ENCODE measurements around the gene PACRG. TPM values are rescaled to one million over a fixed set of nuclear protein-coding genes. Genes with fewer than 3 reads are reported as not detected.

PACRG gene
- polyA plus RNA-seq, 1 donor from 2014 or later: 16.6 TPM

- Histone ChIP-seq H3K27ac (ENCODE audit: low read length) (no peak overlapping the region), H2AFZ (ENCODE audit: low read depth, low read length) (no peak overlapping the region), H3K36me3 (ENCODE audit: insufficient read depth, low read length) (no peaks in the 10 kb centered on the region), H3K9me2 (ENCODE audit: insufficient read depth, low read length) (no peaks in the 10 kb centered on the region), H3K4me2 (ENCODE audit: low read length) (no peak overlapping the region), H3F3A (ENCODE audit: insufficient read depth, low read length, poor library complexity, severe bottlenecking) (no peaks in the 10 kb centered on the region), H3K9ac (ENCODE audit: low read length) (no peak overlapping the region), H3K9me3 (ENCODE audit: low read length) (no peaks in the 10 kb centered on the region), H4K20me1 (ENCODE audit: insufficient read depth) (no peaks in the 10 kb centered on the region), H3K79me2 (replicated peaks; ENCODE audit: insufficient read depth, low read length) (no peaks in the 10 kb centered on the region), H3K27me3 (ENCODE audit: insufficient read depth, low read depth, low read length) (no peaks in the 10 kb centered on the region), H3K4me3 (ENCODE audit: low read length) (no peak overlapping the region)
- TF ChIP-seq EZH2 (IDR thresholded peaks at IDR 0.05; ENCODE audit: borderline replicate concordance, insufficient read depth, low read length, poor library complexity, severe bottlenecking): no peak
- no peak for TF ChIP-seq EP300 (conservative IDR thresholded peaks at IDR 0.05; ENCODE audit: poor library complexity, severe bottlenecking)
- no peak for TF ChIP-seq REST (IDR thresholded peaks at IDR 0.05; ENCODE audit: borderline replicate concordance)
- no peak for TF ChIP-seq MXI1 (conservative IDR thresholded peaks at IDR 0.05; ENCODE audit: poor library complexity, severe bottlenecking)
- no peak for TF ChIP-seq RAD21 (conservative IDR thresholded peaks at IDR 0.05)
- no peak for TF ChIP-seq POLR2AphosphoS5 (IDR thresholded peaks at IDR 0.05)
- TF ChIP-seq SMC3 (conservative IDR thresholded peaks at IDR 0.05; ENCODE audit: poor library complexity): no peak
- TF ChIP-seq CTCF (IDR thresholded peaks at IDR 0.05; ENCODE audit: poor library complexity, severe bottlenecking): no peak
- no peak for TF ChIP-seq TAF1 (IDR thresholded peaks at IDR 0.05; ENCODE audit: low read depth)
These were observed 17.4 kb upstream of the PACRG start for GRCh38 chr6:162710419-162710818.

- Histone ChIP-seq H4K20me1 (ENCODE audit: insufficient read depth) (no peaks in the 10 kb centered on the region), H2AFZ (ENCODE audit: low read depth, low read length) (no peak overlapping the region), H3K4me3 (ENCODE audit: low read length) (no peak overlapping the region), H3K27ac (ENCODE audit: low read length) (no peak overlapping the region), H3F3A (ENCODE audit: insufficient read depth, low read length, poor library complexity, severe bottlenecking) (no peaks in the 10 kb centered on the region), H3K4me2 (ENCODE audit: low read length) (no peak overlapping the region), H3K79me2 (replicated peaks; ENCODE audit: insufficient read depth, low read length) (no peaks in the 10 kb centered on the region), H3K36me3 (ENCODE audit: insufficient read depth, low read length) (no peaks in the 10 kb centered on the region), H3K9me3 (ENCODE audit: low read length) (no peaks in the 10 kb centered on the region), H3K9ac (ENCODE audit: low read length) (no peak overlapping the region), H3K9me2 (ENCODE audit: insufficient read depth, low read length) (no peaks in the 10 kb centered on the region), H3K27me3 (ENCODE audit: insufficient read depth, low read depth, low read length) (no peaks in the 10 kb centered on the region)
- TF ChIP-seq EP300 (conservative IDR thresholded peaks at IDR 0.05; ENCODE audit: poor library complexity, severe bottlenecking): no peak
- TF ChIP-seq SMC3 (conservative IDR thresholded peaks at IDR 0.05; ENCODE audit: poor library complexity): no peak
- TF ChIP-seq EZH2 (IDR thresholded peaks at IDR 0.05; ENCODE audit: borderline replicate concordance, insufficient read depth, low read length, poor library complexity, severe bottlenecking): no peak
- no peak for TF ChIP-seq CTCF (IDR thresholded peaks at IDR 0.05; ENCODE audit: poor library complexity, severe bottlenecking)
- TF ChIP-seq TAF1 (IDR thresholded peaks at IDR 0.05; ENCODE audit: low read depth): no peak
- no peak for TF ChIP-seq POLR2AphosphoS5 (IDR thresholded peaks at IDR 0.05)
- TF ChIP-seq RAD21 (conservative IDR thresholded peaks at IDR 0.05): no peak
- TF ChIP-seq REST (IDR thresholded peaks at IDR 0.05; ENCODE audit: borderline replicate concordance): no peak
- TF ChIP-seq MXI1 (conservative IDR thresholded peaks at IDR 0.05; ENCODE audit: poor library complexity, severe bottlenecking): no peak
These were observed 16.8 kb upstream of the PACRG start for GRCh38 chr6:162710936-162711335.

All from neural cell (in vitro differentiated cells).